Stimulated activated CD4-positive, alpha-beta T cell treated with anti-CD3 and anti-CD28 coated beads, Interleukin-1b, Interleukin-23, amount 100 ng/mL, for 24 hours (primary cell): ENCODE data around the gene PSMC3.

Source experiments
- DNase-seq, 4 experiments: peaks; one replicate each; pipeline ENCODE4 v3.0.0-alpha.2; 2020; ENCODE audit warnings: low read depth in 4 of 4, low spot score in 1 of 4

PSMC3 gene

DNA sequence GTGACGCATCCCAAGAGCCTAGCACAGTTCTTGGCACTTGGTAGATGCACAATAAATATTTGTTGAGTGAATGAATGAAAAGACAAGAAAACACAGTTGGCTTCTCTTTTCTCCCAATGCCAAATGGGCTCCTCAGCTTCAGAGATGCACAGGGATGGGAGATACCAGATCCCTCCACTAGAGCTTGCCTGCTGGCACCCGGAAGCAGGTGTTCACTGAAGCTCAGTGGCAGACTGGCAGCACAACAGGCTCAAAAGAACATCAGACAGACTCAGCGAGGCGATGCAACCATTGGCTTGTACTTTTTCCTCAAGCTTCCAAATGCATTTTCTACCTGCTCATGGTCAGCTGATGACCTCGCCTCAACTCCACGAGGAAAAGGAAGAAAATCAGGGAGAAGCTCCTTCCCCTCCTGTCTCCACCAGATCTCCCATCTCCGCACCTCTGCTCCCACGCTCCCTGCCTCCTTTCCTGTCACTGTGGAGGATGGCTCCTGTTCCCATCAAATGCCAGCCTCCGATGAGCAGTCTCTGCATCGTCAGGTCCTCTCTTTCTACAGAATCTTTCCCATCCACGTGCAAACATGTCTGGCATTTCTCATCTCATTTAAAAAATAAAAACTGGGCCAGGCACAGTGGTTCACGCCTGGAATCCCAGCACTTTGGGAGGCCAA, 16.9 kb upstream of the PSMC3 start:
- DNase-seq, result no peak

- no peak for DNase-seq
Measured at GRCh38 chr11:47442514-47442913, 16.3 kb upstream of the PSMC3 start.

- DNase-seq, result no peak
Measured at GRCh38 chr11:47441421-47441820, 15.2 kb upstream of the PSMC3 start.

DNA sequence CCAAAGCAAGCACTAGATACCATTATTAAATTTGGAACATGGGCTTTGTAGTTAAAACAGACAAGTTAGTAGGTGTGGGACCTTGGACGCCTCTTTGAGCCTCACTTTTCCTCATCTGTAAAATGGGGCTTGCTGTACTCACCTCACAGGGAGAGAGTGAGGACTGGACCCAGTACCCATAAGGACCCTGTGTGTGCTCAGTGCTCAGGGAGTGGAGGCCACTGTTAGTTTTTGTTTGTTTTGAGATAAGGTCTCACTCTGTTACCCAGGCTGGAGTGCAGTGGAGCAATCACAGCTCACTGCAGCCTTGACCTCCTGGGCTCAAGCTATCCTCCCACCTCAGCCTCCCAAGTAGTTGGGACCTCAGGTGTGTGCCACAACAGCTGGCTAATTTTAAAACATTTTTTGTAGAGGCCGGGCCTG, 13.8 kb upstream of the PSMC3 start:
- no peak for DNase-seq

DNA sequence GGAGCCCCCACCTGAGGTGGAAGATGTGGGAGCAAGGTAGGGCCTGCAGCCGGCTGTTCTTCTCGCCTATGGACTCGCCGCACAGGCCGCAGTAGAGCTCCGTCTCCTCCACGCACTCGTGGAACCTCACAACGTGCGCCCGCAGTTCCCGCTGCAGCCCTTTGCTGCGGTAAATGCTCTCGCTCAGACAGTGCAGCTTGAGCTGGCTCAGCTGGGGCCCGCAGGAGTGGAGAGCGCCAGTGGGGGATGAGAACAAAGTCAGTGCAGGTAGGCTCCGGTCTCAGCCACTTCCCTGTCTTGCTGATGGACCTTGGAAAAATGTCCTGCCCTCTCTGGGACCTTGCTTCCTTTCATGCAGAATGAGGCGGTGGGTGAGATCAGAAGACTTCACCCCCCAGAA, 12.5 kb upstream of the PSMC3 start:
- DNase-seq, result no peak

DNA sequence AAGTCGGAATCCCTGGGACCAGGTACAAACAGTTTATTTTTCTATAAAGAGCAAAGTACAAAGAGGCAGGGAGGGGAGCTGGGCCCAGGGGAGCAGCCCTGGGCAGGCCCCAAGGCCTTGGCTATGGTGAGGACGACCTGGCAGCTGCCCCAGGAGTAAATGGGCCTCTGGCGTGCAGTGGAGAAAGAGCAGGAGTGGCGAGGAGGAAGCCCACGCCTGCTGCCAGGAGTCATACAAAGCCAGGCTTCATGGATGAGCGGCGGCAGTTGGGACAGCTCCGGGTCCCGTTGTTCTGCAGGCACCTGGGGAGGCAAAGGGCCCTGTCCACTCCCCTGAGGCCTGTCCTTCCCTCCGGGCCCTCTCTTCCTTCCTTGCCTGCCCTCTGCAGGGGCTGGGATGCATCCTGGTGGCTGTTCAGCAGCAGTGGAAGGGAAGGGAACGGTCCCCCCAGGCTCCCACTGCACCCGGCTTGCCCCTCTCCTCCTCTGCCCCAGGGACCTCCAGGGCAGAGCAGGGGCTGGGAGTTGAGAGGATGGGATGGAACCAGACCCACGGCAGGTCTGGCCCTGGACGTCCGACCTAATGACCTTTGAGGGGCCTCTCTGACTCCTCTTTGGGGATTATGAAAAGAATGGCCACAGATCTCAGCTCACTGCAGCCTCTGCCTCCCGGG, 11.6 kb upstream of the PSMC3 start:
- no peak for DNase-seq

- no peak for DNase-seq
Measured at GRCh38 chr11:47437218-47437745, 11.0 kb upstream of the PSMC3 start.

- no peak for DNase-seq
Measured at GRCh38 chr11:47436726-47437125, 10.5 kb upstream of the PSMC3 start.

GRCh38 chr11:47435687-47436086, 9.4 kb upstream of the PSMC3 start:
- no peak for DNase-seq

- DNase-seq, result no peak
Measured at GRCh38 chr11:47434011-47434786, 8.0 kb upstream of the PSMC3 start.

GRCh38 chr11:47433157-47433556, 6.9 kb upstream of the PSMC3 start:
- DNase-seq, result no peak

GRCh38 chr11:47431356-47432083, 5.3 kb upstream of the PSMC3 start:
- no peak for DNase-seq

- DNase-seq, result no peak
Measured at GRCh38 chr11:47430524-47430923, 4.3 kb upstream of the PSMC3 start.

- no peak for DNase-seq
Measured at GRCh38 chr11:47425611-47426010, 628 bp downstream of the PSMC3 start.

GRCh38 chr11:47418454-47419259, 7.6 kb downstream of the PSMC3 start:
- DNase-seq, result no peak

GRCh38 chr11:47417712-47418111, 8.5 kb downstream of the PSMC3 start:
- no peak for DNase-seq

DNA sequence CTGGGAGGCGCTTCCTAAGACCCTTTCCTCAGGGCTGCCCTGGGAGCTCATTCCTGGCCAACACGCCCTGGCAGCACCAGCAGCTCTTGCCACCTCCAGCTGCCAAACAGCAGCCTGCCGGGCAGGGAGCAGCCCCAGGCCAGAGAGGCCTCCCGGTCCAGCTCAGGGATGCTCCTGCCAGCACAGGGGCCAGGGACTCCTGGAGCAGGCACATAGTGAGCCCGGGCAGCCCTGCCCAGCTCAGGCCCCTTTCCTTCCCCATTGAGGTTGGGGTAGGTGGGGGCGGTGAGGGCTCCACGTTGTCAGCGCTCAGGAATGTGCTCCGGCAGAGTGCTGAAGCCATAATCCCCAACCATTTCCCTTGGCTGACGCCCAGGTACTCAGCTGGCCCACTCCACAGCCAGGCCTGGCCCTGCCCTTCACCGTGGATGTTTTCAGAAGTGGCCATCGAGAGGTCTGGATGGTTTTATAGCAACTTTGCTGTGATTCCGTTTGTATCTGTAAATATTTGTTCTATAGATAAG, 10.2 kb downstream of the PSMC3 start:
- no peak for DNase-seq

DNA sequence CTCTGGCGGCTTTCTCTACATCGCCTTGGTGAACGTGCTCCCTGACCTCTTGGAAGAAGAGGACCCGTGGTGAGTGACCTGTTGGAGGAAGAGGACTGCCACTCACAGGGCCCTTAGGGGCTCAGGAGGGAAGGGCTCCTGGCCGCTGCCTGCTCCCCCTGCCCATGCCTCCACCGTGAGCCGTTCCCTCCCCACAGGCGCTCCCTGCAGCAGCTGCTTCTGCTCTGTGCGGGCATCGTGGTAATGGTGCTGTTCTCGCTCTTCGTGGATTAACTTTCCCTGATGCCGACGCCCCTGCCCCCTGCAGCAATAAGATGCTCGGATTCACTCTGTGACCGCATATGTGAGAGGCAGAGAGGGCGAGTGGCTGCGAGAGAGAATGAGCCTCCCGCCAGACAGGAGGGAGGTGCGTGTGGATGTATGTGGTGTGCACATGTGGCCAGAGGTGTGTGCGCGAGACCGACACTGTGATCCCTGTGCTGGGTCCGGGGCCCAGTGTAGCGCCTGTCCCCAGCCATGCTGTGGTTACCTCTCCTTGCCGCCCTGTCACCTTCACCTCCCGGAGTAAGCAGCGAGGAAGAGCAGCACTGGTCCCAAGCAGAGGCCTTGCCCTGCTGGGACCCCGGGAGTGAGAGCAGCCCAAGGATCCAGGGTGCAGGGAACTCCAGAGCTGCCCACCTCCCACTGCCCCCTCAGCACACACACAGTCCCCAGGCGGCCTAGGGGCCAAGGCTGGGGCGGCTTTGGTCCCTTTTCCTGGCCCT, 11.0 kb downstream of the PSMC3 start:
- no peak for DNase-seq

DNA sequence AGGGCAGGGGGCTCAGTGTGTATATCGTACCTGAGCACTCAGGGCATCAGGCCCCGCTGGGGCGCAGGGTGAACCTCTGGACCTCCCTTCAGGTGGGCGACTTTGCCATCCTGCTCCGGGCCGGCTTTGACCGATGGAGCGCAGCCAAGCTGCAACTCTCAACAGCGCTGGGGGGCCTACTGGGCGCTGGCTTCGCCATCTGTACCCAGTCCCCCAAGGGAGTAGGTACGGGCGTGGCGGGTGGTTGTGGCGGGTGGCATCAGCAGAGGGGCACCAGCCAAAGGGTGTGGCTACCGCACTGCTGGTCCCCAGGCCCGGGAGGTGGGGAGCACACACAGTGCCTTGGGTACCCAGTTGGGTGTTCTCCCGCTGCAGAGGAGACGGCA, 11.6 kb downstream of the PSMC3 start:
- DNase-seq, result no peak
